Heart left ventricle (tissue), 16 donors: ENCODE measurements around the gene UBE2QL1. TPM values are rescaled to one million over a fixed set of nuclear protein-coding genes. Genes with fewer than 3 reads are reported as not detected.

Source experiments
- ATAC-seq, 4 donors: fragments of 200-7000 bp; cut with Tn5 transposase; one replicate each; pipeline ENCODE4 v1.9.1; 2020 to 2022; ENCODE audit warnings: moderate library complexity in 4 of 4, mild to moderate bottlenecking in 3 of 4, moderate number of reproducible peaks in 1 of 4
- DNase-seq, 5 donors: peaks; one replicate each; pipeline ENCODE4 v3.0.0-alpha.2; 2020
- H3K27ac ChIP-seq, 12 donors: fragments of 200-600 bp; sonication (generic) in 4 of 12; one replicate each; pipeline versions ENCODE4 v1.5.0 to v1.8.0; 2016 to 2022; ENCODE audit warnings: mild to moderate bottlenecking in 2 of 12
- H3K27me3 ChIP-seq, 9 donors: fragments of 200-600 bp; sonication (generic) in 2 of 9; one replicate each; pipeline versions ENCODE4 v1.5.1 to v1.8.0; 2016 to 2022; ENCODE audit warnings: mild to moderate bottlenecking in 3 of 9
- H3K36me3 ChIP-seq, 9 donors: fragments of 200-600 bp; sonication (generic) in 2 of 9; one replicate each; pipeline versions ENCODE4 v1.5.0 to v1.8.0; 2018 to 2022; ENCODE audit warnings: mild to moderate bottlenecking in 2 of 9
- H3K4me1 ChIP-seq, 12 donors: fragments of 200-600 bp; sonication (generic) in 4 of 12; one replicate each; pipeline versions ENCODE4 v1.5.0 to v1.8.0; 2016 to 2022; ENCODE audit warnings: mild to moderate bottlenecking in 3 of 12
- H3K4me3 ChIP-seq, 12 donors: fragments of 200-600 bp; sonication (generic) in 4 of 12; one replicate each; pipeline versions ENCODE4 v1.5.0 to v1.8.0; 2017 to 2022; ENCODE audit warnings: mild to moderate bottlenecking in 9 of 12, moderate library complexity in 4 of 12
- H3K9me3 ChIP-seq, 12 donors: fragments of 200-600 bp; sonication (generic) in 4 of 12; one replicate each; pipeline versions ENCODE4 v1.5.0 to v1.8.0; 2016 to 2022; ENCODE audit warnings: mild to moderate bottlenecking in 1 of 12
- CTCF ChIP-seq, 12 donors: fragments of 200-600 bp; sonication (generic) in 4 of 12; IDR thresholded peaks; one replicate each; pipeline versions ENCODE4 v1.5.0 to v1.8.0; 2018 to 2022; ENCODE audit warnings: antibody characterized with exemption in 12 of 12, mild to moderate bottlenecking in 5 of 12
- POLR2A ChIP-seq, 2 donors: fragments of 450-650 bp; IDR thresholded peaks; one replicate each; pipeline ENCODE4 v1.6.1; 2017; ENCODE audit warnings: antibody characterized with exemption in 2 of 2, mild to moderate bottlenecking in 2 of 2, moderate library complexity in 2 of 2
- WGBS, 4 donors: extraction: QIAGEN DNeasy Blood & Tissue Kit in 2 of 4; methylation state at CpG; one replicate each; pipeline versions ENCODE4 v1.1.5 to v1.1.7; 2013 to 2018; 5-methylcytosine and 5-hydroxymethylcytosine counted together
- intact Hi-C, 10 donors: fragments of 100-400 bp; cut with DNase I; formaldehyde crosslinking; loops; one replicate each; pipeline versions ENCODE4 v1.11.1 to v1.14.2; 2022
- polyA plus RNA-seq, 2 donors: library from polyadenylated mRNA; stranded (reverse); fragments of 200-250 nt; gene quantifications; one replicate each; pipeline ENCODE4 v1.2.3, GENCODE V29; 2013
- total RNA-seq, 9 donors: library from RNA; depleted of rRNA in 2 of 9; stranded (reverse); fragments of >200 nt in 2 of 9; fragmentation: NEBNext Ultra II Directional in 3 of 9; extraction: Animal tissue kit (Norgen Biotek cat#: 25700) in 3 of 9; gene quantifications; one replicate each; pipeline versions ENCODE4 v1.1.0 to v1.2.4, GENCODE V29; 2016 to 2023
- donor health status: ischemic (EF 13 %, LVEDD 7.1; RV severe dilation, severe dysfunction).
- donor health status: healthy with polysubstance abuse.
- donor health status: DM: no; HTN: yes; CAD: no.
- donor health status: DM: no; HTN: no; CAD: no.
- donor health status: ischemic (EF 25% LVEDD 6.9; RV normal size, moderate dysfunction).
- donor health status: ischemic (EF 25% LVEDD 5.7; RV mildly dilated, moderate dysfunction).
- donor health status: healthy.
- donor health status: DM: yes; HTN: yes; CAD: no.
- donor health status: ischemic (EF 35%, LVEDD 5.7; RV mildly dilated, moderate dysfunction).
- donor health status: nonischemic (EF 11% LVEDD 7.7; RV severe dilation, severe dysfunction).
- donor health status: DM: yes; HTN: yes; CAD: no.
- donor health status: PGD.
- donor health status: ischemic (EF 29% LVEDD 5.4; RV normal size, mild dysfunction).
- donor health status: nonischemic (EF 23%, LVEDD 6.1; RV moderate dilation, normal function).

Gene UBE2QL1
- total and polyA plus RNA-seq, 11 donors, result 9.8 to 32.0 (median 19.7) TPM

- Histone ChIP-seq H3K36me3 (no peaks in the 10 kb centered on the region), H3K4me3 (no peak overlapping the region), H3K4me1 (peaks cover 0 to 6% (median 0%) of the 10 kb centered on the region in 12 donors), H3K27ac (no peak overlapping the region), H3K9me3 (peaks cover 0 to 5% (median 0%) of the 10 kb centered on the region in 12 donors), H3K27me3 (no peaks in the 10 kb centered on the region)
- 81 to 86% (median 83%) methylated on average over 11 of the region's 11 CpGs for WGBS, 4 donors
- no peak for TF ChIP-seq CTCF (IDR thresholded peaks at IDR 0.05)
- DNase-seq (no peak), ATAC-seq (no peak)
- intact Hi-C loops, result no loop called here
These were observed 57.3 kb downstream of the UBE2QL1 start for GRCh38 chr5:6505783-6506557.

- Histone ChIP-seq H3K27ac (no peak overlapping the region), H3K4me3 (no peak overlapping the region), H3K36me3 (no peaks in the 10 kb centered on the region), H3K4me1 (peaks cover 0 to 6% (median 0%) of the 10 kb centered on the region in 12 donors), H3K9me3 (peaks cover 0 to 5% (median 0%) of the 10 kb centered on the region in 12 donors), H3K27me3 (no peaks in the 10 kb centered on the region)
- intact Hi-C loops, result no loop called here
- 75 to 86% (median 82%) methylated on average over 16 of the region's 16 CpGs for WGBS, 4 donors
- ATAC-seq, result no peak
- DNase-seq, result no peak
- no peak for TF ChIP-seq CTCF (IDR thresholded peaks at IDR 0.05)
- no peak for TF ChIP-seq POLR2A (IDR thresholded peaks at IDR 0.05)
These were observed 58.0 kb downstream of the UBE2QL1 start for GRCh38 chr5:6506611-6507010.

GRCh38 chr5:6508931-6509330 is 60.3 kb downstream of the UBE2QL1 start:
- H3K9me3 ChIP-seq, result no peaks in the 10 kb centered on the region
- no peaks in the 10 kb centered on the region for H3K36me3 ChIP-seq
- peak in 1 of 5 donors; percentile 51 for DNase-seq
- no peaks in the 10 kb centered on the region for H3K27me3 ChIP-seq
- ATAC-seq, result peak; percentile 49 to 82 (median 50)
- H3K27ac ChIP-seq, result no peak overlapping the region
- peaks cover 0 to 6% (median 0%) of the 10 kb centered on the region in 12 donors for H3K4me1 ChIP-seq
- no peak for TF ChIP-seq POLR2A (IDR thresholded peaks at IDR 0.05)
- no peak for TF ChIP-seq CTCF (IDR thresholded peaks at IDR 0.05)
- intact Hi-C loops, result no loop called here
- 69 to 81% (median 77%) methylated on average over 10 to 11 of the region's 11 CpGs for WGBS, 4 donors
- H3K4me3 ChIP-seq, result no peak overlapping the region

- WGBS, 4 donors, result 45 to 54% (median 48%) methylated on average over 2 of the region's 2 CpGs
- H3K36me3 ChIP-seq, result no peaks in the 10 kb centered on the region
- intact Hi-C loops, result loop anchor here in 2 of 10 donors (5.0 to 10.0 kb wide), 2 partner anchors 58 to 135 kb away; partner anchors contain the start of gene MED10 (in 1 of the 2)
- peak in 3 of 4 donors; percentile 58 to 81 (median 80) for ATAC-seq
- no peaks in the 10 kb centered on the region for H3K27me3 ChIP-seq
- TF ChIP-seq CTCF (IDR thresholded peaks at IDR 0.05), result no peak
- no peak for TF ChIP-seq POLR2A (IDR thresholded peaks at IDR 0.05)
- H3K9me3 ChIP-seq, result no peaks in the 10 kb centered on the region
- DNase-seq, result no peak
- H3K4me3 ChIP-seq, result no peak overlapping the region
- no peak overlapping the region for H3K27ac ChIP-seq
- H3K4me1 ChIP-seq, result peaks cover 0 to 6% (median 0%) of the 10 kb centered on the region in 12 donors
These were observed 61.5 kb downstream of the UBE2QL1 start for GRCh38 chr5:6510132-6510531.
